ENCODE results near the gene SH3TC2. TPM values are rescaled to one million over a fixed set of nuclear protein-coding genes. Genes with fewer than 3 reads are reported as not detected.

Gene SH3TC2
- total RNA-seq, 1 donor from 2014 or later, result 0.25 TPM

DNA sequence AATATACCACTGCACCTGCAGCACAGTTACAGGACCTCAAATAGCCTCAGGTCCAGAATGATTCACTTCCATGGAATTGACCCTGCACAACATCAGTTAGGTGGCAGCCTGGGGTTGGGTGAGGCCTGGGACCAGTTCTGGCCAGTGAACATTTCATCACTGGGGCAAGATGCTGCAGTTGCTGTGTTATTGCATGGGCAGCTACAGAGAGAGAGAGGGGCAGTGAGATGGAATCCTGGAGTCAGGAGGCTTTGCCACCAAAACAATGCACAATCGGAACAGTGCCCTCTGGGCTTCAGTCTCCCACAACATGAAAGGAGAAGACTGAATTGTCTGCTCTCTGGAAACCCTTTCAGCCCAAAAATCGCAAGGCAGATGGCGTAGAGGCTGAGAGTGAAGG is 51.8 kb downstream of the SH3TC2 start:
- Mint-ChIP-seq H3K27me3 (ENCODE audit: unreplicated experiment) (no peaks in the 10 kb centered on the region), H3K4me3 (ENCODE audit: unreplicated experiment) (no peak overlapping the region), H3K9me3 (ENCODE audit: unreplicated experiment) (peaks cover 3% of the 10 kb centered on the region), H3K4me1 (ENCODE audit: low read depth, unreplicated experiment) (no peaks in the 10 kb centered on the region), H3K36me3 (ENCODE audit: unreplicated experiment) (no peaks in the 10 kb centered on the region), H3K27ac (ENCODE audit: unreplicated experiment) (no peak overlapping the region)
- TF ChIP-seq, protein P1, sequence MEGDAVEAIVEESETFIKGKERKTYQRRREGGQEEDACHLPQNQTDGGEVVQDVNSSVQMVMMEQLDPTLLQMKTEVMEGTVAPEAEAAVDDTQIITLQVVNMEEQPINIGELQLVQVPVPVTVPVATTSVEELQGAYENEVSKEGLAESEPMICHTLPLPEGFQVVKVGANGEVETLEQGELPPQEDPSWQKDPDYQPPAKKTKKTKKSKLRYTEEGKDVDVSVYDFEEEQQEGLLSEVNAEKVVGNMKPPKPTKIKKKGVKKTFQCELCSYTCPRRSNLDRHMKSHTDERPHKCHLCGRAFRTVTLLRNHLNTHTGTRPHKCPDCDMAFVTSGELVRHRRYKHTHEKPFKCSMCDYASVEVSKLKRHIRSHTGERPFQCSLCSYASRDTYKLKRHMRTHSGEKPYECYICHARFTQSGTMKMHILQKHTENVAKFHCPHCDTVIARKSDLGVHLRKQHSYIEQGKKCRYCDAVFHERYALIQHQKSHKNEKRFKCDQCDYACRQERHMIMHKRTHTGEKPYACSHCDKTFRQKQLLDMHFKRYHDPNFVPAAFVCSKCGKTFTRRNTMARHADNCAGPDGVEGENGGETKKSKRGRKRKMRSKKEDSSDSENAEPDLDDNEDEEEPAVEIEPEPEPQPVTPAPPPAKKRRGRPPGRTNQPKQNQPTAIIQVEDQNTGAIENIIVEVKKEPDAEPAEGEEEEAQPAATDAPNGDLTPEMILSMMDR (IDR thresholded peaks at IDR 0.05; ENCODE audit: partially characterized antibody, unreplicated experiment), result no peak
- DNase-seq, result no peak

DNA sequence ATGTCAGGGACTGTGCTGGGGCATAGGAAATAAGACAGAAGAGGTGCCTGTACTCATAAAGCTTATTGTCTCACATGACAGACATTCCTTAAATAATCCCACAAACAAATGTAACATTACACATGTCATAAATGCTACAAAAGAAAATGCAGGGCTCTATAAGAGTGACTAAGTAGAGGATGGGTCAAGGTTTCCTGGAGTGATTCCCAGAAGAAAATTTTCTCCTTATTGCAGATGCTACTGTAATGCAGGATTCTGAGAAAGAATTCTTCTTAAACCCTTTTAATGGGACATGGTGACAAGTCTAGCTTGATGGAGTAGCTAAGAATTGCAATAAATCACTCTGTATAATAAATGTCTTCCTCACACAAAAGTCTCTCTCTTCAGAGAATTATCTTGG is 55.7 kb downstream of the SH3TC2 start:
- Mint-ChIP-seq H3K27ac (ENCODE audit: unreplicated experiment) (no peak overlapping the region), H3K4me3 (ENCODE audit: unreplicated experiment) (no peak overlapping the region), H3K36me3 (ENCODE audit: unreplicated experiment) (no peaks in the 10 kb centered on the region), H3K4me1 (ENCODE audit: low read depth, unreplicated experiment) (no peaks in the 10 kb centered on the region), H3K27me3 (ENCODE audit: unreplicated experiment) (no peaks in the 10 kb centered on the region), H3K9me3 (ENCODE audit: unreplicated experiment) (no peaks in the 10 kb centered on the region)
- TF ChIP-seq, protein P1 (IDR thresholded peaks at IDR 0.05; ENCODE audit: partially characterized antibody, unreplicated experiment), result no peak
- no peak for DNase-seq

DNA sequence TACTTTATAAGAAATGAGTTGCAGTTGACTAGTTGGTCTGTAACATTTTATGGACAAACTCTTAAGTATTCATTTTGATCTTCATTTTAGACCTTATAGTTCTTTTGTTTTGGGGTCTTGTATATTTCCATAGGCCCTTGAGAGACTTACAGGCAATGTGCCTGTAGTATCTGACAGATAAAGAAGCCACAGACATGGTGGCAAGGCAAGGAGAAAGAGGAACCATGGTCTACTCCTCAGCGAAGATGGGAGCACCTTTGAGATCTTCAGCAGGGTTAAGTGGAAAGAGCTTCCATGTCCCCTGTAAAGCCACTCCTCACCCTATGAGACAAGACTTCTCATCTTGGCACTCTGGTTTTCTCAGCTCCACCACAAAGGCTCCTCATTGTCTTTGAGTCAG is 56.4 kb downstream of the SH3TC2 start:
- Mint-ChIP-seq H3K9me3 (ENCODE audit: unreplicated experiment) (no peaks in the 10 kb centered on the region), H3K4me1 (ENCODE audit: low read depth, unreplicated experiment) (no peaks in the 10 kb centered on the region), H3K27ac (ENCODE audit: unreplicated experiment) (no peak overlapping the region), H3K27me3 (ENCODE audit: unreplicated experiment) (no peaks in the 10 kb centered on the region), H3K36me3 (ENCODE audit: unreplicated experiment) (no peaks in the 10 kb centered on the region), H3K4me3 (ENCODE audit: unreplicated experiment) (no peak overlapping the region)
- no peak for DNase-seq
- TF ChIP-seq, protein P1 (IDR thresholded peaks at IDR 0.05; ENCODE audit: partially characterized antibody, unreplicated experiment), result no peak

GRCh38 chr5:149005077-149005892 is 57.6 kb downstream of the SH3TC2 start:
- DNase-seq, result no peak
- no peak overlapping the region for H3K4me3 Mint-ChIP-seq (ENCODE audit: unreplicated experiment)
- H3K9me3 Mint-ChIP-seq (ENCODE audit: unreplicated experiment), result no peaks in the 10 kb centered on the region
- no peaks in the 10 kb centered on the region for H3K27me3 Mint-ChIP-seq (ENCODE audit: unreplicated experiment)
- TF ChIP-seq, protein P1 (IDR thresholded peaks at IDR 0.05; ENCODE audit: partially characterized antibody, unreplicated experiment), result no peak
- no peaks in the 10 kb centered on the region for H3K36me3 Mint-ChIP-seq (ENCODE audit: unreplicated experiment)
- H3K4me1 Mint-ChIP-seq (ENCODE audit: low read depth, unreplicated experiment), result no peaks in the 10 kb centered on the region
- no peak overlapping the region for H3K27ac Mint-ChIP-seq (ENCODE audit: unreplicated experiment)

- Mint-ChIP-seq H3K4me1 (ENCODE audit: low read depth, unreplicated experiment) (no peaks in the 10 kb centered on the region), H3K36me3 (ENCODE audit: unreplicated experiment) (no peaks in the 10 kb centered on the region), H3K4me3 (ENCODE audit: unreplicated experiment) (no peak overlapping the region), H3K27me3 (ENCODE audit: unreplicated experiment) (no peaks in the 10 kb centered on the region), H3K9me3 (ENCODE audit: unreplicated experiment) (peaks cover 2% of the 10 kb centered on the region), H3K27ac (ENCODE audit: unreplicated experiment) (no peak overlapping the region)
- TF ChIP-seq, protein P1 (IDR thresholded peaks at IDR 0.05; ENCODE audit: partially characterized antibody, unreplicated experiment), result no peak
- DNase-seq, result no peak
Measured at GRCh38 chr5:149004559-149004958, 58.3 kb downstream of the SH3TC2 start.

All from glutamatergic neuron (in vitro differentiated cells).